Caco-2 (cell line): Measurements from ENCODE around the gene SORCS2. TPM values are rescaled to one million over a fixed set of nuclear protein-coding genes. Genes with fewer than 3 reads are reported as not detected.

Source experiments
- BruUV-seq: library from RNA; stranded (reverse); fragments of 400-500 nt; replicated peaks from 2 replicates; lab custom pipeline; 2021; lab: Mats Ljungman, UMichigan
- CTCF ChIA-PET: fragments of 300-600 bp; sonication (Branson Sonifier 250); formaldehyde crosslinking; loops from one replicate; lab custom pipeline; 2022; ENCODE audit warnings: antibody characterized with exemption; lab: Charles Lee
- POLR2A ChIA-PET: fragments of 300-600 bp; sonication (Branson Sonifier 250); formaldehyde crosslinking; loops from one replicate; lab custom pipeline; 2022; ENCODE audit warnings: antibody characterized with exemption; lab: Charles Lee
- DNase-seq, 2 experiments: peaks; one replicate each; pipeline versions ENCODE4 v3.0.0 to v3.0.0-alpha.2; 2020 to 2022
- H3K27me3 ChIP-seq: replicated peaks from 2 replicates; pipeline ENCODE4 v1.6.0; 2011; ENCODE audit warnings: low read length; ENCODE audit not compliant: control insufficient read depth, insufficient read depth
- H3K36me3 ChIP-seq: 2 replicates; pipeline ENCODE4 v1.5.1; 2011; ENCODE audit warnings: low read length; ENCODE audit not compliant: control insufficient read depth, insufficient read depth
- H3K4me1 ChIP-seq: fragments of 250-450 bp; sonication (Bioruptor Pico); 2 replicates; pipeline ENCODE4 v1.5.1; 2020; ENCODE audit warnings: mild to moderate bottlenecking
- H3K4me3 ChIP-seq: 2 replicates; pipeline ENCODE4 v1.5.1; 2011; ENCODE audit warnings: low read depth, mild to moderate bottlenecking, control low read depth, low read length
- H3K9me3 ChIP-seq: fragments of 250-450 bp; sonication (Bioruptor Pico); 2 replicates; pipeline ENCODE4 v1.5.1; 2020; ENCODE audit warnings: mild to moderate bottlenecking, moderate library complexity
- H3K27ac Mint-ChIP-seq: one replicate; pipeline ENCODE4 v1.8.0; 2022; ENCODE audit warnings: mixed read lengths; ENCODE audit not compliant: unreplicated experiment
- H3K27me3 Mint-ChIP-seq: one replicate; pipeline ENCODE4 v1.8.0; 2022; ENCODE audit warnings: mixed read lengths; ENCODE audit not compliant: insufficient read depth, unreplicated experiment
- H3K36me3 Mint-ChIP-seq: one replicate; pipeline ENCODE4 v1.8.0; 2022; ENCODE audit warnings: mild to moderate bottlenecking, mixed read lengths; ENCODE audit not compliant: insufficient read depth, unreplicated experiment
- H3K4me1 Mint-ChIP-seq: one replicate; pipeline ENCODE4 v1.8.0; 2022; ENCODE audit warnings: low read depth, mixed read lengths; ENCODE audit not compliant: unreplicated experiment
- H3K4me3 Mint-ChIP-seq: one replicate; pipeline ENCODE4 v1.8.0; 2022; ENCODE audit warnings: mild to moderate bottlenecking, moderate library complexity, mixed read lengths; ENCODE audit not compliant: unreplicated experiment
- H3K9me3 Mint-ChIP-seq: one replicate; pipeline ENCODE4 v1.8.0; 2022; ENCODE audit warnings: mixed read lengths; ENCODE audit not compliant: unreplicated experiment
- CTCF ChIP-seq, 2 experiments: fragments of 200-600 bp in 1 of 2; IDR thresholded peaks; 1 replicate in 1 of 2; 2 replicates in 1 of 2; pipeline versions ENCODE4 v1.5.1 to v1.8.0; 2011 to 2022; ENCODE audit warnings: antibody characterized with exemption in 1 of 2, control low read depth in 1 of 2, inconsistent platforms in 1 of 2, low read depth in 1 of 2, low read length in 1 of 2, mild to moderate bottlenecking in 1 of 2, moderate library complexity in 1 of 2; ENCODE audit not compliant: insufficient read depth in 1 of 2, severe bottlenecking in 1 of 2, unreplicated experiment in 1 of 2
- intact Hi-C: fragments of 100-400 bp; cut with micrococcal nuclease; formaldehyde crosslinking; loops from one replicate; pipeline ENCODE4 v1.10.0; 2022; ENCODE audit not compliant: unreplicated experiment
- total RNA-seq: library from RNA; stranded (reverse); gene quantifications from 2 replicates; pipeline ENCODE4 v1.2.3, GENCODE V29; 2022

SORCS2 gene
- total RNA-seq, 1 experiment from 2014 or later: 1.6 TPM

GRCh38 chr4:7571001-7571400, 378.7 kb downstream of the SORCS2 start:
- Mint-ChIP-seq H3K4me1 (no peaks in the 10 kb centered on the region), H3K27ac (no peak overlapping the region), H3K27me3 (no peaks in the 10 kb centered on the region), H3K9me3 (peaks cover 8% of the 10 kb centered on the region), H3K4me3 (no peak overlapping the region), H3K36me3 (no peaks in the 10 kb centered on the region)
- no TSS peak for BruUV-seq
- Histone ChIP-seq H3K4me3 (no peak overlapping the region), H3K36me3 (no peaks in the 10 kb centered on the region), H3K27me3 (no peaks in the 10 kb centered on the region), H3K9me3 (no peaks in the 10 kb centered on the region), H3K4me1 (no peaks in the 10 kb centered on the region)
- intact Hi-C loops: no loop called here
- no peak for TF ChIP-seq CTCF (IDR thresholded peaks at IDR 0.05; ENCODE audit: insufficient read depth in 1 of 2, low read depth in 1 of 2, low read length in 1 of 2, severe bottlenecking in 1 of 2, unreplicated experiment in 1 of 2)
- ChIA-PET POLR2A (no interaction called here), CTCF (no interaction called here)
- DNase-seq: no peak

- CTCF ChIA-PET: no interaction called here
- POLR2A ChIA-PET: no interaction called here
- Mint-ChIP-seq H3K4me3 (no peak overlapping the region), H3K27ac (no peak overlapping the region), H3K9me3 (peaks cover 16% of the 10 kb centered on the region), H3K36me3 (no peaks in the 10 kb centered on the region), H3K27me3 (peaks cover 2% of the 10 kb centered on the region), H3K4me1 (no peaks in the 10 kb centered on the region)
- DNase-seq: no peak
- Histone ChIP-seq H3K4me1 (no peaks in the 10 kb centered on the region), H3K4me3 (no peak overlapping the region), H3K9me3 (no peaks in the 10 kb centered on the region), H3K36me3 (no peaks in the 10 kb centered on the region), H3K27me3 (no peaks in the 10 kb centered on the region)
- intact Hi-C loops: no loop called here
- no TSS peak for BruUV-seq
- no peak for TF ChIP-seq CTCF (IDR thresholded peaks at IDR 0.05; ENCODE audit: insufficient read depth in 1 of 2, low read depth in 1 of 2, low read length in 1 of 2, severe bottlenecking in 1 of 2, unreplicated experiment in 1 of 2)
These were observed 379.4 kb downstream of the SORCS2 start for GRCh38 chr4:7571701-7572100.

- BruUV-seq: no TSS peak
- POLR2A ChIA-PET: no interaction called here
- Histone ChIP-seq H3K36me3 (no peaks in the 10 kb centered on the region), H3K4me3 (no peak overlapping the region), H3K9me3 (no peaks in the 10 kb centered on the region), H3K4me1 (no peaks in the 10 kb centered on the region), H3K27me3 (no peaks in the 10 kb centered on the region)
- Mint-ChIP-seq H3K36me3 (no peaks in the 10 kb centered on the region), H3K27ac (no peak overlapping the region), H3K27me3 (peaks cover 2% of the 10 kb centered on the region), H3K4me1 (no peaks in the 10 kb centered on the region), H3K9me3 (peaks cover 27% of the 10 kb centered on the region), H3K4me3 (no peak overlapping the region)
- CTCF ChIA-PET: no interaction called here
- no peak for TF ChIP-seq CTCF (IDR thresholded peaks at IDR 0.05; ENCODE audit: insufficient read depth in 1 of 2, low read depth in 1 of 2, low read length in 1 of 2, severe bottlenecking in 1 of 2, unreplicated experiment in 1 of 2)
- DNase-seq: no peak
- intact Hi-C loops: no loop called here
These were observed 380.6 kb downstream of the SORCS2 start for GRCh38 chr4:7572894-7573293.
